Fibroblast of lung (primary cell): ENCODE results near the gene KRT74. TPM values are rescaled to one million over a fixed set of nuclear protein-coding genes. Genes with fewer than 3 reads are reported as not detected.

Experiments used
- DNase-seq, 2 donors: peaks; one replicate each; pipeline versions ENCODE4 v3.0.0 to v3.0.0-alpha.2; 2010; ENCODE audit warnings: low read depth in 2 of 2
- H2AFZ ChIP-seq: 2 replicates; pipeline ENCODE4 v1.5.1; 2012; ENCODE audit warnings: low read length, control low read depth, inconsistent platforms
- H3K27ac ChIP-seq: 2 replicates; pipeline ENCODE4 v1.5.1; 2011; ENCODE audit warnings: low read length, control low read depth; ENCODE audit not compliant: insufficient read depth
- H3K27me3 ChIP-seq: 2 replicates; pipeline ENCODE4 v1.5.1; 2011; ENCODE audit warnings: mild to moderate bottlenecking, low read length; ENCODE audit not compliant: control insufficient read depth, insufficient read depth
- H3K36me3 ChIP-seq: 2 replicates; pipeline ENCODE4 v1.5.1; 2011; ENCODE audit warnings: low read length; ENCODE audit not compliant: control insufficient read depth, insufficient read depth
- H3K4me1 ChIP-seq: 2 replicates; pipeline ENCODE4 v1.5.1; 2011; ENCODE audit warnings: low read length; ENCODE audit not compliant: control insufficient read depth, insufficient read depth; ENCODE audit errors: extremely low read depth
- H3K4me2 ChIP-seq: 2 replicates; pipeline ENCODE4 v1.5.1; 2011; ENCODE audit warnings: low read length, control low read depth; ENCODE audit not compliant: insufficient read depth; ENCODE audit errors: extremely low read depth
- H3K4me3 ChIP-seq, 4 experiments: fragments of 200-600 bp in 1 of 4; sonication (generic) in 1 of 4; replicated peaks in 1 of 4; 2 replicates each; pipeline ENCODE4 v1.5.1; 2011 to 2016; ENCODE audit warnings: low read length in 4 of 4, low read depth in 3 of 4, mild to moderate bottlenecking in 3 of 4, control low read depth in 2 of 4, inconsistent platforms in 1 of 4, mixed read lengths in 1 of 4; ENCODE audit not compliant: insufficient read depth in 1 of 4; ENCODE audit errors: control extremely low read depth in 1 of 4
- H3K79me2 ChIP-seq: 2 replicates; pipeline ENCODE4 v1.5.1; 2012; ENCODE audit warnings: mild to moderate bottlenecking, low read length, inconsistent platforms; ENCODE audit not compliant: control insufficient read depth, insufficient read depth
- H3K9ac ChIP-seq: 2 replicates; pipeline ENCODE4 v1.5.1; 2011; ENCODE audit warnings: mild to moderate bottlenecking, low read length, control low read depth; ENCODE audit not compliant: insufficient read depth
- H3K9me3 ChIP-seq: 2 replicates; pipeline ENCODE4 v1.5.1; 2012; ENCODE audit warnings: low read depth, low read length; ENCODE audit not compliant: control insufficient read depth, insufficient read depth
- H4K20me1 ChIP-seq: 2 replicates; pipeline ENCODE4 v1.5.1; 2011; ENCODE audit warnings: low read length; ENCODE audit not compliant: control insufficient read depth, insufficient read depth; ENCODE audit errors: extremely low read depth
- EZH2 ChIP-seq: IDR thresholded peaks from 2 replicates; pipeline ENCODE4 v1.5.1; 2012; ENCODE audit warnings: low read length, control low read depth, mild to moderate bottlenecking; ENCODE audit errors: missing control alignments
- polyA plus RNA-seq, 2 donors: library from polyadenylated mRNA; depleted of rRNA in 1 of 2; stranded (reverse) in 1 of 2; unstranded in 1 of 2; fragments of >200 nt; gene quantifications; 2 replicates each; pipeline ENCODE4 v1.2.1, GENCODE V29; 2011 to 2012; ENCODE audit warnings: missing spikeins in 1 of 2
- total RNA-seq: library from RNA; depleted of rRNA; stranded (reverse); fragments of >200 nt; gene quantifications from 2 replicates; pipeline ENCODE4 v1.2.1, GENCODE V29; 2014
- TF ChIP-seq, protein P1 (sequence below), 2 donors: IDR thresholded peaks in 1 of 2; conservative IDR thresholded peaks in 1 of 2; 1 replicate in 1 of 2; 2 replicates in 1 of 2; pipeline ENCODE4 v1.5.1; 2011 to 2012; ENCODE audit warnings: low read length in 2 of 2, control low read depth in 1 of 2, inconsistent platforms in 1 of 2, low read depth in 1 of 2, mild to moderate bottlenecking in 1 of 2

KRT74 gene
- total and polyA plus RNA-seq, 2 donors (not counting 1 experiment from before 2014, with no cell fraction given) = not detected

DNA sequence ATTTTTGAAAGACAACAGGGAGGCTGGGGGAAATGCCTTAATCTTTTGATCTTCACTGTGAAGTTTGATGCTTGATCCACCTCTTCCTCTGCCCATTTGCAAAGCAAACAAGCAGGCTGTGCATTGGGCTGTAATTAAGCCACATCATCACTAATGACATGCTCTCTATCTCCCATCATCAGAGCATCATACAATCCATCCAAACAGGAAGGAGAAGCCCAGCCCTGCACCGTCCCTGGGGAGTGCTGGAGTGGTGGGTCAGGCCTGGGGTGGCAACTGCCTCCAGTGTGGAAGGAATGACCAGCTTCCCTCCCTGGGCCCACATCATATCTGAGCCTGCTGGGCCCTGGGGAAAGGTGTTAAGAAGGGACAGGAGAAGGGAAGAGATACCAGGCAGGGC lies 6.9 kb upstream of the KRT74 start:
- Histone ChIP-seq H3K27me3 (no peaks in the 10 kb centered on the region), H3K4me1 (no peaks in the 10 kb centered on the region), H3K36me3 (no peaks in the 10 kb centered on the region), H3K4me2 (no peak overlapping the region), H3K79me2 (no peaks in the 10 kb centered on the region), H2AFZ (no peak overlapping the region), H3K9ac (no peak overlapping the region), H4K20me1 (no peaks in the 10 kb centered on the region), H3K27ac (no peak overlapping the region), H3K9me3 (no peaks in the 10 kb centered on the region), H3K4me3 (no peak overlapping the region)
- no peak for DNase-seq
- TF ChIP-seq EZH2 = no peak
- TF ChIP-seq, protein P1, sequence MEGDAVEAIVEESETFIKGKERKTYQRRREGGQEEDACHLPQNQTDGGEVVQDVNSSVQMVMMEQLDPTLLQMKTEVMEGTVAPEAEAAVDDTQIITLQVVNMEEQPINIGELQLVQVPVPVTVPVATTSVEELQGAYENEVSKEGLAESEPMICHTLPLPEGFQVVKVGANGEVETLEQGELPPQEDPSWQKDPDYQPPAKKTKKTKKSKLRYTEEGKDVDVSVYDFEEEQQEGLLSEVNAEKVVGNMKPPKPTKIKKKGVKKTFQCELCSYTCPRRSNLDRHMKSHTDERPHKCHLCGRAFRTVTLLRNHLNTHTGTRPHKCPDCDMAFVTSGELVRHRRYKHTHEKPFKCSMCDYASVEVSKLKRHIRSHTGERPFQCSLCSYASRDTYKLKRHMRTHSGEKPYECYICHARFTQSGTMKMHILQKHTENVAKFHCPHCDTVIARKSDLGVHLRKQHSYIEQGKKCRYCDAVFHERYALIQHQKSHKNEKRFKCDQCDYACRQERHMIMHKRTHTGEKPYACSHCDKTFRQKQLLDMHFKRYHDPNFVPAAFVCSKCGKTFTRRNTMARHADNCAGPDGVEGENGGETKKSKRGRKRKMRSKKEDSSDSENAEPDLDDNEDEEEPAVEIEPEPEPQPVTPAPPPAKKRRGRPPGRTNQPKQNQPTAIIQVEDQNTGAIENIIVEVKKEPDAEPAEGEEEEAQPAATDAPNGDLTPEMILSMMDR (conservative IDR thresholded peaks at IDR 0.05 in 1 of 2, IDR thresholded peaks at IDR 0.05 in 1 of 2; ENCODE audit: low read depth in 1 of 2, low read length in 2 of 2) = no peak

DNA sequence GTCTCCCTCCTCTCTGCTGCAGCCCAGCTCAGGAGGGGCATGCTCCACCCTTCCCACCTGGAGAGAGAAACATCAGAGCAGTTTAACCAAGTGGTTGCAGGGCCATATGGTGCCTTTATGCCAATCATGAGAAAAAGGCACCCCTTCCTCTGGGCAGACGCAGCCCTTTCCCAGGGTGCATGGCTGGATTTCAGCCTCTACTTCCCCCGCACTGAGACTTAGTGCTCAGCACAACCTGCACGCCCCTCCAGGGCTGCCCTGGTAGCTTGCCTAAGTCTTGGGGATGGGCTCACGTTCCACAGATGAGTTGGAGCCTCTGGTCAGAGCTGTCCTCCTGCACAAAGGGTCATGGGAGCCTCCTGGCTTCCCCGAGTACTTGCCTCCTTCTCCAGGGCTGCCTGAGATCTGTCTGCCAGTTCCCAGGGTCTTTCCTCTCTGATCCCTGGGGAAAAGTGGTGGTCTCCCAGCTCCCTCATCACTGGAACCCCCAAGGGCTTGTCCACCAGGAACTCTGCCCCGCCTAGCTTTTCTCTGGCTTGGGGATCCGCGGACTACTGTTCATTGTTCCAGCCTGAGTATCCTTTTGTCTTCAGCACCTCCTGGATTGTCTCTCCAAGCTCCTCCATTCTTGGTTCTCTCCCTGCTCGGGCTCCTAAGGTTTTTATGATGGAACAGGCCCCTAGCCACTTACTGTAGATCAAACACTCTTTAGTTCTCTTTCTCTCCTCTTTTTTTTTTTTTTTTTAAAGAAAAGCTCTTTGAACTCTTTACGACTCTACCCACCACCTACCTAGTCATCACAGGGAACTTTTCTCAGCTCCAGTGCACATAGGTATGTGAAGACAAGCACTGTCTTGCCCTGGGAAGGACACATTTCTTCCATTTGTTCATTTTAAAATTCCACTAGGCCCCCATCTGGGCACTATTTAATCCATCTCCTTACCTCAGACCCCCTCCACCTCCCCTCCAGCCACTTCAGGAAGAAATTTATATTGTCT lies 6.1 kb upstream of the KRT74 start:
- DNase-seq = no peak
- Histone ChIP-seq H3K4me2 (no peak overlapping the region), H3K4me1 (no peaks in the 10 kb centered on the region), H4K20me1 (no peaks in the 10 kb centered on the region), H3K27ac (no peak overlapping the region), H3K79me2 (no peaks in the 10 kb centered on the region), H3K9ac (no peak overlapping the region), H2AFZ (no peak overlapping the region), H3K27me3 (no peaks in the 10 kb centered on the region), H3K4me3 (no peak overlapping the region), H3K36me3 (no peaks in the 10 kb centered on the region), H3K9me3 (no peaks in the 10 kb centered on the region)
- TF ChIP-seq EZH2 = no peak
- TF ChIP-seq, protein P1 (conservative IDR thresholded peaks at IDR 0.05 in 1 of 2, IDR thresholded peaks at IDR 0.05 in 1 of 2; ENCODE audit: low read depth in 1 of 2, low read length in 2 of 2) = no peak

DNA sequence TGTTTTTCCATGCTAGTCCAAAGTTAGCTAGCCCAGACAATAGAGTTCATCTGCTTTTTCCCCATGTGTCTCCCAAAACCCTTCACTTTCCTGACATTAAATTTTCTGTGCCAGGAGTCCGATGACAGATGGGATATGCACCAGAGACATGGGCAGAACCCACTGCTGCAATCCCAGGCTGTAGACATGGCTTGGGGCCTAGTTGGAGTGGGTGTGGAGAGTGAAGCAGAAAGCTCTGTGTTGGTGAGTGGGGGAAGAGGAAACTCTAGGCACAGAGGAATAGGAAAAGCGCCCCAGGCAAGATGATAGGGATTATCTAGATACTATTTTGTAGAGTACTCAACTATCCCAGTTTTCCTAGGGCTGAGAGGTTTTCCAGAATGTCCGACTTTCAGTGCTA lies 4.8 kb upstream of the KRT74 start:
- H3K27me3 ChIP-seq = no peaks in the 10 kb centered on the region
- no peak overlapping the region for H2AFZ ChIP-seq
- no peak overlapping the region for H3K4me3 ChIP-seq
- no peaks in the 10 kb centered on the region for H3K9me3 ChIP-seq
- no peak overlapping the region for H3K9ac ChIP-seq
- TF ChIP-seq EZH2 = no peak
- TF ChIP-seq, protein P1 (conservative IDR thresholded peaks at IDR 0.05 in 1 of 2, IDR thresholded peaks at IDR 0.05 in 1 of 2; ENCODE audit: low read depth in 1 of 2, low read length in 2 of 2) = no peak
- H3K79me2 ChIP-seq = no peaks in the 10 kb centered on the region
- H3K4me2 ChIP-seq = no peak overlapping the region
- H4K20me1 ChIP-seq = no peaks in the 10 kb centered on the region
- no peaks in the 10 kb centered on the region for H3K36me3 ChIP-seq
- DNase-seq = no peak
- no peaks in the 10 kb centered on the region for H3K4me1 ChIP-seq
- H3K27ac ChIP-seq = no peak overlapping the region
